Measurements from ENCODE around the gene NEDD9.

DNA sequence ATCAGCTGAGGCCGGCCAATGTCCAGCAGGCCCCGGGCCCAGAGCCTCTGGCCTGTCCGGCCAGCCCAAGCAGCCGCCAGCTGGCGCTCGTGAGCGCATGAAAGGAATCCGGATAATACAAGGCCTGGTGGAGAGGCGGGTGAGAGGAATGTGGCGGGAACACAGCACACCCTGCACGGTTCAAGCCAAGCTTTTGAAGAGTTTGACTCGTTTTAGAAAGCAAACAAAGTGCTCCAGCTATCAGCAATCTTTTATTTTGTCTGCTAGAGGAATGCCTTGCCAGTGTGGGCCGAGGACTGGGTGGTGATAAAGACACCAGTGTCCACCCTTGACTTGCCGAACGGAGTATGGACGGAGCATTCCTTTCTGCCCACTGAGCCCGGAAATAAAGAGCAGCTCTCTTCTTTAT, 9.3 kb upstream of the NEDD9 start:
- TF ChIP-seq, protein P1, sequence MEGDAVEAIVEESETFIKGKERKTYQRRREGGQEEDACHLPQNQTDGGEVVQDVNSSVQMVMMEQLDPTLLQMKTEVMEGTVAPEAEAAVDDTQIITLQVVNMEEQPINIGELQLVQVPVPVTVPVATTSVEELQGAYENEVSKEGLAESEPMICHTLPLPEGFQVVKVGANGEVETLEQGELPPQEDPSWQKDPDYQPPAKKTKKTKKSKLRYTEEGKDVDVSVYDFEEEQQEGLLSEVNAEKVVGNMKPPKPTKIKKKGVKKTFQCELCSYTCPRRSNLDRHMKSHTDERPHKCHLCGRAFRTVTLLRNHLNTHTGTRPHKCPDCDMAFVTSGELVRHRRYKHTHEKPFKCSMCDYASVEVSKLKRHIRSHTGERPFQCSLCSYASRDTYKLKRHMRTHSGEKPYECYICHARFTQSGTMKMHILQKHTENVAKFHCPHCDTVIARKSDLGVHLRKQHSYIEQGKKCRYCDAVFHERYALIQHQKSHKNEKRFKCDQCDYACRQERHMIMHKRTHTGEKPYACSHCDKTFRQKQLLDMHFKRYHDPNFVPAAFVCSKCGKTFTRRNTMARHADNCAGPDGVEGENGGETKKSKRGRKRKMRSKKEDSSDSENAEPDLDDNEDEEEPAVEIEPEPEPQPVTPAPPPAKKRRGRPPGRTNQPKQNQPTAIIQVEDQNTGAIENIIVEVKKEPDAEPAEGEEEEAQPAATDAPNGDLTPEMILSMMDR (conservative IDR thresholded peaks at IDR 0.05; ENCODE audit: low read depth, low read length): peak; percentile 29
- TF ChIP-seq CEBPB (IDR thresholded peaks at IDR 0.05; ENCODE audit: low read depth, low read length): no peak
- no peak for TF ChIP-seq POLR2A (IDR thresholded peaks at IDR 0.05; ENCODE audit: low read depth, low read length)

All from IMR-90 (cell line).